MCF 10A (cell line): Measurements from ENCODE around the gene P2RX6. TPM values are rescaled to one million over a fixed set of nuclear protein-coding genes. Genes with fewer than 3 reads are reported as not detected.

Source experiments
- BruUV-seq: library from RNA; stranded (reverse); fragments of 400-500 nt; replicated peaks from 2 replicates; lab custom pipeline; 2021; lab: Mats Ljungman, UMichigan
- CTCF ChIA-PET: fragments of 300-600 bp; sonication (Branson Sonifier 250); formaldehyde crosslinking; extraction: SDS; loops from one replicate; lab custom pipeline; 2021; ENCODE audit warnings: antibody characterized with exemption, inconsistent platforms; lab: Yijun Ruan, JAX
- POLR2A ChIA-PET: fragments of 300-600, 350-650 bp; sonication (Branson Sonifier 250); formaldehyde crosslinking; extraction: SDS; loops from one replicate; lab custom pipeline; 2020; ENCODE audit warnings: antibody characterized with exemption, inconsistent platforms; lab: Yijun Ruan, JAX
- DNase-seq: peaks from one replicate; pipeline ENCODE4 v3.0.0-alpha.2; 2018; ENCODE audit not compliant: unreplicated experiment
- H3K27ac Mint-ChIP-seq: one replicate; pipeline ENCODE4 v1.8.0; 2022; ENCODE audit warnings: mild to moderate bottlenecking, low read depth, mixed read lengths; ENCODE audit not compliant: unreplicated experiment
- H3K27me3 Mint-ChIP-seq: one replicate; pipeline ENCODE4 v1.8.0; 2022; ENCODE audit warnings: mixed read lengths; ENCODE audit not compliant: insufficient read depth, unreplicated experiment
- H3K36me3 Mint-ChIP-seq: one replicate; pipeline ENCODE4 v1.8.0; 2022; ENCODE audit warnings: mild to moderate bottlenecking, moderate library complexity, mixed read lengths; ENCODE audit not compliant: insufficient read depth, unreplicated experiment
- H3K4me1 Mint-ChIP-seq: one replicate; pipeline ENCODE4 v1.8.0; 2022; ENCODE audit warnings: mixed read lengths; ENCODE audit not compliant: insufficient read depth, unreplicated experiment
- H3K4me3 Mint-ChIP-seq: one replicate; pipeline ENCODE4 v1.8.0; 2022; ENCODE audit warnings: mild to moderate bottlenecking, moderate library complexity, mixed read lengths; ENCODE audit not compliant: unreplicated experiment
- H3K9me3 Mint-ChIP-seq: one replicate; pipeline ENCODE4 v1.8.0; 2022; ENCODE audit warnings: mixed read lengths; ENCODE audit not compliant: unreplicated experiment
- CTCF ChIP-seq: fragments of 200-600 bp; IDR thresholded peaks from one replicate; pipeline ENCODE4 v1.8.0; 2022; ENCODE audit warnings: antibody characterized with exemption, mild to moderate bottlenecking; ENCODE audit not compliant: unreplicated experiment
- intact Hi-C: fragments of 100-400 bp; cut with micrococcal nuclease; formaldehyde crosslinking; loops from 2 replicates; pipeline ENCODE4 v1.14.1; 2022
- total RNA-seq: library from RNA; stranded (reverse); gene quantifications from 2 replicates; pipeline ENCODE4 v1.2.3, GENCODE V29; 2022

Gene P2RX6
- total RNA-seq, 1 experiment from 2014 or later = 0.19 TPM

DNA sequence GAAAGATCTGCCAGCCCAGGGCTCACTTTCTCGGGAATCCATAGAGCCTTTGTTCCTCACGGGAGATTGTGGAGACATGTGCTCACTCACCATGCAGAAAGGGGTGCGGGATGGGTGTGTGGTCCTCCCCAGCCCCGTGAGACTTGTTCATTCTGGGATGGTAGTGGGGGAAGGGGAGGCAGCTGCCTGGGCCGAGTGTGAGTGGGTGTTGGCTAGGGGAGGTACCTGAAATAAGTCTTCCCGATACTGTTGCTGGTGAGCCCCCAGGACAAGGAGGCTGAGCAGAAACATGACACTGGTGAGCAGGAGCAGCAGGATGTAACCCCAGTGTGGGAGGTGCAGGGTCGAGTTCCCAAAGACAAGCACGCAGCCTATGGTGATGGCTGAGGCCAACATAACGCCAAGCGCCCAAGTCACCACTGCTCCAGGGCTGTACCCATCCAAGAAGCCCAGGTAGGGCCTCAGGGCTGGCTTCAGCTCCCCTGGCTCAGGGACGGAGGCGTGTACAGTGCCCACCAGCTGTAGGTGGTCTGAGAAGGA is 14.6 kb downstream of the P2RX6 start:
- BruUV-seq = no TSS peak
- no peaks in the 10 kb centered on the region for H3K36me3 Mint-ChIP-seq
- intact Hi-C loops = no loop called here
- no peaks in the 10 kb centered on the region for H3K9me3 Mint-ChIP-seq
- no peaks in the 10 kb centered on the region for H3K27me3 Mint-ChIP-seq
- H3K4me1 Mint-ChIP-seq = peaks cover 7% of the 10 kb centered on the region
- peak overlapping the region; percentile 49 for H3K27ac Mint-ChIP-seq
- POLR2A ChIA-PET = no interaction called here
- CTCF ChIA-PET = no interaction called here
- no peak for TF ChIP-seq CTCF
- no peak for DNase-seq
- no peak overlapping the region for H3K4me3 Mint-ChIP-seq

DNA sequence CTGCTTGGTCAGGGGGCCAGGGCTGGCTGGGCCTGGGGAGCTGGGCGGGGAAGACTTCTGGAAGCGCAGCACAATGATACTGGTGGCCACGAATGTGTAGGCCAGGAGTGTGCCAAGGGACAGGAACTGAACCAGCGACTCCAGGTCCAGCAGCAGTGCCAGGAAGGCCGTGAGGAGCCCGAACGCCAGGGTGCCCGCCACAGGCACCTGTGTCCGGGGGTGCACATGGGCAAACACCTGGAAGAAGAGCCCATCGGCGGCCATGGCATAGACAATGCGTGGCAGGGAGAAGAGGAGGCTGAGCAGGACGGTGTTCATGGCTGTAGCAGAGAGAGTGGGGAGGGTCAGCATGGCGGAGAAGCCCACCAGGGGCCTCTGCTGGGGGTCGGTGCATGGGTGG is 15.1 kb downstream of the P2RX6 start:
- ChIA-PET CTCF (no interaction called here), POLR2A (no interaction called here)
- no peak overlapping the region for H3K4me3 Mint-ChIP-seq
- BruUV-seq = no TSS peak
- H3K27me3 Mint-ChIP-seq = no peaks in the 10 kb centered on the region
- intact Hi-C loops = no loop called here
- H3K9me3 Mint-ChIP-seq = no peaks in the 10 kb centered on the region
- DNase-seq = no peak
- peak overlapping the region; percentile 49 for H3K27ac Mint-ChIP-seq
- no peak for TF ChIP-seq CTCF
- no peaks in the 10 kb centered on the region for H3K36me3 Mint-ChIP-seq
- H3K4me1 Mint-ChIP-seq = peaks cover 7% of the 10 kb centered on the region

DNA sequence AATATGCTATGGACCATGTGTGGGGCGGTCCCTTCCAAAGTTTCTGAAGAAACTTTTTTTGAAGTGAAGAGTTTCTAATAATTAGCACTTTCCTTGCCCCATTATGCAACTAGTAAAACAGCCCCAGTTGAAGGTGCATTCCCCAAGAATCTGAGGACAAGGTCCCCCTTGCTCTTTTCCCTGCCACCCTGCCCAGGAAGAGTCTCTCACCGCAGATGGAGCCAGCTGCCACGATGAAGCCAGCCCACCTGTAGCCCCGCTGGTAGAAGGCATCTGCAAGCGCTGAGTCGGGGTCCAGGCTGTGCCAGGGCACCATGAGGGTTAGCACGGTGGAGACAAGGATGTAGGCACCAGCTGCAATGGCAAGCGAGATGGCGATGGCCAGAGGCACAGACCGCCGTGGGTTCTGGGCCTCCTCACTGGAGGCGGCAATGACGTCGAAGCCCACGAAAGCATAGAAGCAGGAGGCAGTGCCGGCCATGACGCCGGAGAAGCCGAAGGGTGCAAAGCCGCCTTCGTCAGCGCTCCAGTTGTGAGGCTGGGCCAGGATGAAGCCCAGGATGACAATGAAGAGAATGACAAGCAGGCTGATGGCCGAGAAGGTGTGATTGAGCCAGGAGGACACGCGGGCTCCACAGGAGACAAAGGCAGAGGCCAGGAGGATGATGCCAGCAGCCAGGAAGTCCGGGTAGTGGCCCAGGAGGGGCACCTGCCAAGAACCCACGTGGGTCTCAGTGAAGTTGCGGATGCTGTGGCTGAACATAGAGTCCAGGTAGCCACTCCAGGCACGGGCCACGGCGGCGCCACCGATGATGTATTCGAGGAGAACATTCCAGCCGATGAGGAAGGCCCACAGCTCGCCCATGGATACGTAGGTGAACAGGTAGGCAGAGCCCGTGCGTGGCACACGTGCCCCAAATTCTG is 15.9 kb downstream of the P2RX6 start:
- no peaks in the 10 kb centered on the region for H3K27me3 Mint-ChIP-seq
- no peak overlapping the region for H3K4me3 Mint-ChIP-seq
- CTCF ChIA-PET = no interaction called here
- peaks cover 7% of the 10 kb centered on the region for H3K4me1 Mint-ChIP-seq
- intact Hi-C loops = no loop called here
- POLR2A ChIA-PET = no interaction called here
- no TSS peak for BruUV-seq
- no peaks in the 10 kb centered on the region for H3K36me3 Mint-ChIP-seq
- no peak for TF ChIP-seq CTCF
- H3K9me3 Mint-ChIP-seq = no peaks in the 10 kb centered on the region
- DNase-seq = no peak
- no peak overlapping the region for H3K27ac Mint-ChIP-seq

- DNase-seq = no peak
- BruUV-seq = no TSS peak
- Mint-ChIP-seq H3K36me3 (no peaks in the 10 kb centered on the region), H3K9me3 (no peaks in the 10 kb centered on the region), H3K27me3 (no peaks in the 10 kb centered on the region), H3K27ac (no peak overlapping the region), H3K4me3 (no peak overlapping the region), H3K4me1 (peaks cover 7% of the 10 kb centered on the region)
- CTCF ChIA-PET = no interaction called here
- TF ChIP-seq CTCF = no peak
- intact Hi-C loops = no loop called here
- POLR2A ChIA-PET = no interaction called here
These were observed 16.6 kb downstream of the P2RX6 start for GRCh38 chr22:21031545-21032036.
